ENCODE measurements around the gene TSPEAR. TPM values are rescaled to one million over a fixed set of nuclear protein-coding genes. Genes with fewer than 3 reads are reported as not detected.

Gene TSPEAR
- total and polyA plus RNA-seq, 2 donors (not counting 1 experiment from before 2014, with no cell fraction given) = not detected

GRCh38 chr21:44682580-44683151, 28.7 kb downstream of the TSPEAR start:
- H3K27me3 Mint-ChIP-seq = peaks cover 60% of the 10 kb centered on the region
- Histone ChIP-seq H2AFZ (ENCODE audit: insufficient read depth, low read depth, low read length, poor library complexity, severe bottlenecking) (no peak overlapping the region), H3K4me3 (ENCODE audit: control extremely low read depth in 1 of 5, extremely low read depth in 1 of 5, insufficient read depth in 1 of 5, low read depth in 2 of 5, low read length in 4 of 5) (no peak overlapping the region), H3K4me2 (replicated peaks; ENCODE audit: low read depth, low read length, poor library complexity, severe bottlenecking) (no peak overlapping the region), H3K27me3 (replicated peaks in 1 of 4; ENCODE audit: control extremely low read depth in 1 of 4, control insufficient read depth in 3 of 4, insufficient read depth in 4 of 4, low read length in 3 of 4) (peaks cover 0 to 13% (median 1%) of the 10 kb centered on the region in 4 experiments), H3K9ac (ENCODE audit: low read length) (no peak overlapping the region), H4K20me1 (ENCODE audit: control insufficient read depth, insufficient read depth, low read length, poor library complexity, severe bottlenecking) (no peaks in the 10 kb centered on the region), H3K4me1 (ENCODE audit: control insufficient read depth in 2 of 2, insufficient read depth in 2 of 2, low read length in 2 of 2) (no peaks in the 10 kb centered on the region), H3K9me3 (ENCODE audit: control extremely low read depth in 1 of 3, control insufficient read depth in 2 of 3, insufficient read depth in 1 of 3, low read length in 2 of 3) (peaks cover 0 to 8% (median 0%) of the 10 kb centered on the region in 3 donors), H3K79me2 (ENCODE audit: control insufficient read depth, insufficient read depth, low read length) (no peaks in the 10 kb centered on the region), H3K27ac (ENCODE audit: low read length in 2 of 2) (no peak overlapping the region), H3K36me3 (replicated peaks in 1 of 2; ENCODE audit: control extremely low read depth in 1 of 2, control insufficient read depth in 1 of 2, extremely low read depth in 1 of 2, insufficient read depth in 2 of 2, low read length in 1 of 2) (no peaks in the 10 kb centered on the region)
- TF ChIP-seq EZH2 (IDR thresholded peaks at IDR 0.05; ENCODE audit: borderline replicate concordance, insufficient read depth, low read depth, low read length, poor library complexity, severe bottlenecking) = no peak
- TF ChIP-seq CTCF (IDR thresholded peaks at IDR 0.05) = no peak
- ATAC-seq (ENCODE audit: low read depth) = no peak
- H3K4me3 Mint-ChIP-seq = no peak overlapping the region
- WGBS (ENCODE audit: insufficient coverage) = 90% methylated on average over 14 of the region's 15 CpGs
- no peaks in the 10 kb centered on the region for H3K4me1 Mint-ChIP-seq
- no peaks in the 10 kb centered on the region for H3K9me3 Mint-ChIP-seq (ENCODE audit: insufficient read depth)
- intact Hi-C loops (cut with micrococcal nuclease) = no loop called here
- CTCF ChIA-PET = no interaction called here
- no peak overlapping the region for H3K27ac Mint-ChIP-seq
- DNase-seq = no peak
- POLR2A ChIA-PET = no interaction called here

GRCh38 chr21:44681861-44682579, 29.4 kb downstream of the TSPEAR start, which contains the start of gene KRTAP12-1:
KRTAP12-1 (minus strand) TSS chr21:44682163; CDS start chr21:44682123, 40 bp downstream.
- POLR2A ChIA-PET = no interaction called here
- CTCF ChIA-PET = no interaction called here
- Histone ChIP-seq H3K4me3 (ENCODE audit: control extremely low read depth in 1 of 5, extremely low read depth in 1 of 5, insufficient read depth in 1 of 5, low read depth in 2 of 5, low read length in 4 of 5) (no peak within 1 kb of the TSS), H3K27me3 (replicated peaks in 1 of 4; ENCODE audit: control extremely low read depth in 1 of 4, control insufficient read depth in 3 of 4, insufficient read depth in 4 of 4, low read length in 3 of 4) (peaks cover 0 to 10% (median 1%) of the 10 kb centered on the region in 4 experiments), H4K20me1 (ENCODE audit: control insufficient read depth, insufficient read depth, low read length, poor library complexity, severe bottlenecking) (no peaks in the 10 kb centered on the region), H3K4me1 (ENCODE audit: control insufficient read depth in 2 of 2, insufficient read depth in 2 of 2, low read length in 2 of 2) (no peaks in the 10 kb centered on the region), H3K36me3 (replicated peaks in 1 of 2; ENCODE audit: control extremely low read depth in 1 of 2, control insufficient read depth in 1 of 2, extremely low read depth in 1 of 2, insufficient read depth in 2 of 2, low read length in 1 of 2) (no peaks in the 10 kb centered on the region), H3K9me3 (ENCODE audit: control extremely low read depth in 1 of 3, control insufficient read depth in 2 of 3, insufficient read depth in 1 of 3, low read length in 2 of 3) (peaks cover 0 to 8% (median 0%) of the 10 kb centered on the region in 3 donors), H3K4me2 (replicated peaks; ENCODE audit: low read depth, low read length, poor library complexity, severe bottlenecking) (no peak within 1 kb of the TSS), H3K27ac (ENCODE audit: low read length in 2 of 2) (no peak within 1 kb of the TSS), H2AFZ (ENCODE audit: insufficient read depth, low read depth, low read length, poor library complexity, severe bottlenecking) (no peak within 1 kb of the TSS), H3K9ac (ENCODE audit: low read length) (no peak within 1 kb of the TSS), H3K79me2 (ENCODE audit: control insufficient read depth, insufficient read depth, low read length) (no peaks in the 10 kb centered on the region)
- peaks cover 53% of the 10 kb centered on the region for H3K27me3 Mint-ChIP-seq
- no peak within 1 kb of the TSS for H3K4me3 Mint-ChIP-seq
- H3K27ac Mint-ChIP-seq = no peak within 1 kb of the TSS
- intact Hi-C loops (cut with micrococcal nuclease) = no loop called here
- DNase-seq (no peak), ATAC-seq (ENCODE audit: low read depth) (no peak)
- 82% methylated on average over 21 of the region's 23 CpGs for WGBS (ENCODE audit: insufficient coverage)
- H3K9me3 Mint-ChIP-seq (ENCODE audit: insufficient read depth) = no peaks in the 10 kb centered on the region
- TF ChIP-seq EZH2 (IDR thresholded peaks at IDR 0.05; ENCODE audit: borderline replicate concordance, insufficient read depth, low read depth, low read length, poor library complexity, severe bottlenecking) (no peak), CTCF (IDR thresholded peaks at IDR 0.05) (no peak)
- H3K4me1 Mint-ChIP-seq = no peaks in the 10 kb centered on the region

Measured in B cell (primary cell).